ENCODE measurements around the gene HEMGN.
"Not testable (repeated sequence)": the region's sequence is repeated elsewhere in the genome, so short reads cannot be mapped to it uniquely, and the experiment has no call there.

HEMGN gene

GRCh38 chr9:97979788-97980478 lies 42.0 kb upstream of the HEMGN start:
- Histone ChIP-seq H2AK5ac (ENCODE audit: low read depth, low read length) (no peak overlapping the region), H3K23ac (ENCODE audit: low read depth, low read length, poor library complexity) (no peak overlapping the region), H3K27me3 (ENCODE audit: control insufficient read depth in 3 of 3, insufficient read depth in 3 of 3, low read depth in 1 of 3, low read length in 3 of 3) (peaks cover 0 to 37% (median 5%) of the 10 kb centered on the region in 3 experiments)

GRCh38 chr9:97978371-97979130 lies 40.6 kb upstream of the HEMGN start:
- H2AK5ac ChIP-seq (ENCODE audit: low read depth, low read length) = no peak overlapping the region
- H3K18ac ChIP-seq (ENCODE audit: low read length) = no peak overlapping the region
- H3K9ac ChIP-seq (ENCODE audit: low read depth, low read length, poor library complexity) = no peak overlapping the region
- H3K23ac ChIP-seq (ENCODE audit: low read depth, low read length, poor library complexity) = no peak overlapping the region
- peaks cover 3 to 14% of the 10 kb centered on the region in 2 donors for H3K4me1 ChIP-seq (ENCODE audit: control insufficient read depth in 2 of 2, insufficient read depth in 1 of 2, low read depth in 1 of 2, low read length in 2 of 2)
- H3K4me2 ChIP-seq (ENCODE audit: insufficient read depth, low read length, poor library complexity, severe bottlenecking) = no peak overlapping the region
- no peak overlapping the region for H4K91ac ChIP-seq (ENCODE audit: low read depth, low read length, poor library complexity)
- H4K8ac ChIP-seq (ENCODE audit: low read depth, low read length) = no peak overlapping the region
- no peak overlapping the region for H2AFZ ChIP-seq (ENCODE audit: low read length)
- no peak overlapping the region for H3K4ac ChIP-seq (ENCODE audit: low read length)
- no peak overlapping the region for H2BK12ac ChIP-seq (ENCODE audit: low read length)
- no peak overlapping the region for H3K4me3 ChIP-seq (ENCODE audit: low read length in 2 of 2)
- H3K27me3 ChIP-seq (ENCODE audit: control insufficient read depth in 3 of 3, insufficient read depth in 3 of 3, low read depth in 1 of 3, low read length in 3 of 3) = peaks cover 0 to 37% (median 5%) of the 10 kb centered on the region in 3 experiments
- no peak overlapping the region for H2BK15ac ChIP-seq (ENCODE audit: low read length)
- WGBS, 2 donors (ENCODE audit: extremely low coverage in 2 of 2, insufficient read length in 2 of 2, insufficient replicate concordance in 1 of 2) = no CpG with 5 or more reads among the region's 3 CpGs
- no peaks in the 10 kb centered on the region for H3K79me1 ChIP-seq (ENCODE audit: low read depth, low read length)
- H3K14ac ChIP-seq (ENCODE audit: low read length) = no peak overlapping the region
- DNase-seq (ENCODE audit: low spot score) = no peak
- no peaks in the 10 kb centered on the region for H3K9me3 ChIP-seq (replicated peaks in 1 of 2; ENCODE audit: control insufficient read depth in 2 of 2, insufficient read depth in 1 of 2, low read depth in 1 of 2, low read length in 2 of 2)
- no peaks in the 10 kb centered on the region for H3K36me3 ChIP-seq (replicated peaks in 1 of 2; ENCODE audit: control insufficient read depth in 2 of 2, insufficient read depth in 2 of 2, low read length in 2 of 2)
- H3K27ac ChIP-seq (replicated peaks; ENCODE audit: low read length) = no peak overlapping the region
- no peak overlapping the region for H2BK120ac ChIP-seq (ENCODE audit: low read depth, low read length)
- H2BK5ac ChIP-seq (ENCODE audit: low read length) = no peak overlapping the region

More at GRCh38 chr9:97979788-97980478, 42.0 kb upstream of the HEMGN start:
- no peak overlapping the region for H3K4me2 ChIP-seq (ENCODE audit: insufficient read depth, low read length, poor library complexity, severe bottlenecking)
- H2BK5ac ChIP-seq (ENCODE audit: low read length) = no peak overlapping the region
- no peak overlapping the region for H3K9ac ChIP-seq (ENCODE audit: low read depth, low read length, poor library complexity)
- no peak overlapping the region for H3K18ac ChIP-seq (ENCODE audit: low read length)
- no peak for DNase-seq (ENCODE audit: low spot score)
- no peak overlapping the region for H2BK12ac ChIP-seq (ENCODE audit: low read length)
- no peaks in the 10 kb centered on the region for H3K36me3 ChIP-seq (replicated peaks in 1 of 2; ENCODE audit: control insufficient read depth in 2 of 2, insufficient read depth in 2 of 2, low read length in 2 of 2)
- H4K8ac ChIP-seq (ENCODE audit: low read depth, low read length) = no peak overlapping the region
- H3K79me1 ChIP-seq (ENCODE audit: low read depth, low read length) = peaks cover 2% of the 10 kb centered on the region
- no peak overlapping the region for H4K91ac ChIP-seq (ENCODE audit: low read depth, low read length, poor library complexity)
- H2BK15ac ChIP-seq (ENCODE audit: low read length) = no peak overlapping the region
- H3K4me3 ChIP-seq (ENCODE audit: low read length in 2 of 2) = no peak overlapping the region
- no peak overlapping the region for H2BK120ac ChIP-seq (ENCODE audit: low read depth, low read length)
- no peaks in the 10 kb centered on the region for H3K9me3 ChIP-seq (replicated peaks in 1 of 2; ENCODE audit: control insufficient read depth in 2 of 2, insufficient read depth in 1 of 2, low read depth in 1 of 2, low read length in 2 of 2)
- H3K27ac ChIP-seq (replicated peaks; ENCODE audit: low read length) = no peak overlapping the region
- no CpG with 5 or more reads among the region's 7 CpGs for WGBS, 2 donors (ENCODE audit: extremely low coverage in 2 of 2, insufficient read length in 2 of 2, insufficient replicate concordance in 1 of 2)
- H2AFZ ChIP-seq (ENCODE audit: low read length) = no peak overlapping the region
- H3K4ac ChIP-seq (ENCODE audit: low read length) = no peak overlapping the region
- H3K4me1 ChIP-seq (ENCODE audit: control insufficient read depth in 2 of 2, insufficient read depth in 1 of 2, low read depth in 1 of 2, low read length in 2 of 2) = peaks cover 3 to 14% of the 10 kb centered on the region in 2 donors
- H3K14ac ChIP-seq (ENCODE audit: low read length) = no peak overlapping the region

- H3K27me3 ChIP-seq (ENCODE audit: control insufficient read depth in 3 of 3, insufficient read depth in 3 of 3, low read depth in 1 of 3, low read length in 3 of 3) = peaks cover 5 to 27% (median 7%) of the 10 kb centered on the region in 3 experiments
- H3K27ac ChIP-seq (replicated peaks; ENCODE audit: low read length); H3K9ac ChIP-seq (ENCODE audit: low read depth, low read length, poor library complexity); H2BK15ac ChIP-seq (ENCODE audit: low read length); H3K36me3 ChIP-seq (replicated peaks in 1 of 2; ENCODE audit: control insufficient read depth in 2 of 2, insufficient read depth in 2 of 2, low read length in 2 of 2); H3K23ac ChIP-seq (ENCODE audit: low read depth, low read length, poor library complexity); H3K4me3 ChIP-seq (ENCODE audit: low read length in 2 of 2); H2AK5ac ChIP-seq (ENCODE audit: low read depth, low read length); H3K18ac ChIP-seq (ENCODE audit: low read length); H3K14ac ChIP-seq (ENCODE audit: low read length); H2BK5ac ChIP-seq (ENCODE audit: low read length); H3K79me1 ChIP-seq (ENCODE audit: low read depth, low read length); H2BK12ac ChIP-seq (ENCODE audit: low read length); H2BK120ac ChIP-seq (ENCODE audit: low read depth, low read length); H3K4ac ChIP-seq (ENCODE audit: low read length); H4K8ac ChIP-seq (ENCODE audit: low read depth, low read length); H4K91ac ChIP-seq (ENCODE audit: low read depth, low read length, poor library complexity); H2AFZ ChIP-seq (ENCODE audit: low read length); H3K4me2 ChIP-seq (ENCODE audit: insufficient read depth, low read length, poor library complexity, severe bottlenecking); H3K9me3 ChIP-seq (replicated peaks in 1 of 2; ENCODE audit: control insufficient read depth in 2 of 2, insufficient read depth in 1 of 2, low read depth in 1 of 2, low read length in 2 of 2); DNase-seq (ENCODE audit: low spot score): not testable (repeated sequence)
- WGBS, 2 donors (ENCODE audit: extremely low coverage in 2 of 2, insufficient read length in 2 of 2, insufficient replicate concordance in 1 of 2) = no CpG with 5 or more reads among the region's 10 CpGs
- H3K4me1 ChIP-seq (ENCODE audit: control insufficient read depth in 2 of 2, insufficient read depth in 1 of 2, low read depth in 1 of 2, low read length in 2 of 2) = peaks cover 0 to 10% of the 10 kb centered on the region in 2 donors
Measured at GRCh38 chr9:97976633-97977032, 38.7 kb upstream of the HEMGN start.

GRCh38 chr9:97975376-97975775 lies 37.4 kb upstream of the HEMGN start:
- H3K23ac ChIP-seq (ENCODE audit: low read depth, low read length, poor library complexity) = no peak overlapping the region
- no peaks in the 10 kb centered on the region for H3K36me3 ChIP-seq (replicated peaks in 1 of 2; ENCODE audit: control insufficient read depth in 2 of 2, insufficient read depth in 2 of 2, low read length in 2 of 2)
- H2AFZ ChIP-seq (ENCODE audit: low read length) = no peak overlapping the region
- no peaks in the 10 kb centered on the region for H3K79me1 ChIP-seq (ENCODE audit: low read depth, low read length)
- no peaks in the 10 kb centered on the region for H3K4me1 ChIP-seq (ENCODE audit: control insufficient read depth in 2 of 2, insufficient read depth in 1 of 2, low read depth in 1 of 2, low read length in 2 of 2)
- no peak overlapping the region for H2BK12ac ChIP-seq (ENCODE audit: low read length)
- no peak overlapping the region for H2BK5ac ChIP-seq (ENCODE audit: low read length)
- no peak overlapping the region for H4K8ac ChIP-seq (ENCODE audit: low read depth, low read length)
- WGBS, 2 donors (ENCODE audit: extremely low coverage in 2 of 2, insufficient read length in 2 of 2, insufficient replicate concordance in 1 of 2) = no CpG with 5 or more reads among the region's 1 CpG
- no peak overlapping the region for H4K91ac ChIP-seq (ENCODE audit: low read depth, low read length, poor library complexity)
- H2BK15ac ChIP-seq (ENCODE audit: low read length) = no peak overlapping the region
- H3K14ac ChIP-seq (ENCODE audit: low read length) = no peak overlapping the region
- H3K4me3 ChIP-seq (ENCODE audit: low read length in 2 of 2) = no peak overlapping the region
- H2BK120ac ChIP-seq (ENCODE audit: low read depth, low read length) = no peak overlapping the region
- no peak overlapping the region for H3K18ac ChIP-seq (ENCODE audit: low read length)
- no peak for DNase-seq (ENCODE audit: low spot score)
- no peak overlapping the region for H3K4me2 ChIP-seq (ENCODE audit: insufficient read depth, low read length, poor library complexity, severe bottlenecking)
- H3K27me3 ChIP-seq (ENCODE audit: control insufficient read depth in 3 of 3, insufficient read depth in 3 of 3, low read depth in 1 of 3, low read length in 3 of 3) = peaks cover 2 to 16% (median 7%) of the 10 kb centered on the region in 3 experiments
- no peak overlapping the region for H2AK5ac ChIP-seq (ENCODE audit: low read depth, low read length)
- no peaks in the 10 kb centered on the region for H3K9me3 ChIP-seq (replicated peaks in 1 of 2; ENCODE audit: control insufficient read depth in 2 of 2, insufficient read depth in 1 of 2, low read depth in 1 of 2, low read length in 2 of 2)
- no peak overlapping the region for H3K4ac ChIP-seq (ENCODE audit: low read length)
- H3K9ac ChIP-seq (ENCODE audit: low read depth, low read length, poor library complexity) = no peak overlapping the region
- H3K27ac ChIP-seq (replicated peaks; ENCODE audit: low read length) = no peak overlapping the region
